ENCODE results near the gene AMDHD1. TPM values are rescaled to one million over a fixed set of nuclear protein-coding genes. Genes with fewer than 3 reads are reported as not detected.

The AMDHD1 gene
- total RNA-seq, 4 donors from 2014 or later, result 0.55 to 0.64 TPM; not detected in 2

DNA sequence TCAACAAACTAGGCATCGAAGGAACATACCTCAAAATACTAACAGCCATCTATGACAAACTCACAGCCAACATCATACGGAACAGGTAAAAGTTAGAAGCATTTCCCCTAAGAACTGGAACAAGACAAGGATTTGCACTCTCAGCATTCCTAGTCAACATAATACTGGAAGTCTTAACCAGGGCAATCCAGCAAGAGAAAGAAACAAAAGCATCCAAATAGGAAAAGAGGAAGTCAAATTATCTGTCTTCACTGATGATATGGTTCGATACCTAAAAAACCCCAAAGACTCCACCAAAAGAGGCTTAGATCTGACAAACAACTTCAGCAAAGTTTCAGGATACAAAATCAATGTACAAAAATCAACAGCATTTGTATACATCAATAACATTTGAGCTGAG is 33.3 kb upstream of the AMDHD1 start:
- intact Hi-C loops (cut with DNase I; ENCODE audit: low total_unique reads) (no loop called here), in situ Hi-C loops (cut with MboI; ENCODE audit: low pct_ligation_motif_present in 1 of 4, low pct_unique_long_range_greater_than_20kb in 1 of 4, low sequenced_read_pairs in 3 of 4) (no loop called here)
- TF ChIP-seq POLR2A (IDR thresholded peaks at IDR 0.05), result no peak

GRCh38 chr12:95918194-95918993 is 24.7 kb upstream of the AMDHD1 start:
- Histone ChIP-seq H3K36me3 (no peaks in the 10 kb centered on the region), H3K4me3 (no peak overlapping the region), H3K9me3 (no peaks in the 10 kb centered on the region), H3K4me1 (no peaks in the 10 kb centered on the region), H3K27me3 (no peaks in the 10 kb centered on the region), H3K27ac (no peak overlapping the region)
- 19 to 20% methylated on average over 6 to 7 of the region's 7 CpGs for WGBS, 2 donors (ENCODE audit: low coverage in 1 of 2)
- peak; percentile 15 for DNase-seq
- in situ Hi-C loops (cut with MboI; ENCODE audit: low pct_ligation_motif_present in 1 of 4, low pct_unique_long_range_greater_than_20kb in 1 of 4, low sequenced_read_pairs in 3 of 4) (loop anchor here in 1 of 4 donors (5.0 kb wide), 1 partner anchor 79 kb away; the partner anchor contains the start of gene HAL), intact Hi-C loops (cut with DNase I; ENCODE audit: low total_unique reads) (loop anchor here (5.0 kb wide), 1 partner anchor 79 kb away; the partner anchor contains the start of gene HAL)
- TF ChIP-seq POLR2AphosphoS5 (IDR thresholded peaks at IDR 0.05) (no peak), CTCF (IDR thresholded peaks at IDR 0.05) (peak; percentile 65 to 83 (median 72))

More for the DNA sequence above, 33.3 kb upstream of the AMDHD1 start:
- Histone ChIP-seq H3K36me3 (no peaks in the 10 kb centered on the region), H3K27ac (no peak overlapping the region), H3K4me1 (no peaks in the 10 kb centered on the region), H3K27me3 (peaks cover 3% of the 10 kb centered on the region), H3K9me3 (no peaks in the 10 kb centered on the region), H3K4me3 (no peak overlapping the region)
- WGBS, 2 donors (ENCODE audit: low coverage in 1 of 2), result 85 to 86% methylated on average over 1 to 3 of the region's 3 CpGs
- DNase-seq, result no peak

DNA sequence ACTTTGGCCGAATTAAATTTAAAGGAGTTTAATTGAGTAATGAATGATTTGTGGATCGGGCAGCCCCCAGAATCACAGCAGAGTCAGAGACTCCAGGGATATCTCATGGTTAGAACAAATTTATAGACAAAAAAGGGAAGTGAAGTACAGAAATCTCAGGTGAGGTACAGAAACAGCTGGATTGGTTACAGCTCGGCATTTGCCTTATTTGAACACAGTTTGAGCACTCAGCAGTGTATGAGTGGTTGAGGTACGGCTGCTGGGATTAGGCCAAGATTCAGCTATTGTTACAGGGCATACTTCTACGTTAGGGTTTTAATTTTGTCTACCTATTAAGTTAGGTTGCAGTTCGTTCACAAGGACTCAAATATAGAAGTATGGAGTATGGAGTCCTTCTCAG is 24.0 kb upstream of the AMDHD1 start:
- Histone ChIP-seq H3K4me3 (no peak overlapping the region), H3K9me3 (no peaks in the 10 kb centered on the region), H3K36me3 (no peaks in the 10 kb centered on the region), H3K4me1 (no peaks in the 10 kb centered on the region), H3K27me3 (no peaks in the 10 kb centered on the region), H3K27ac (no peak overlapping the region)
- no peak for TF ChIP-seq EP300 (IDR thresholded peaks at IDR 0.05; ENCODE audit: low read depth)
- no peak for TF ChIP-seq CTCF (IDR thresholded peaks at IDR 0.05)
- TF ChIP-seq POLR2AphosphoS5 (IDR thresholded peaks at IDR 0.05), result no peak
- no peak for TF ChIP-seq POLR2A (IDR thresholded peaks at IDR 0.05)
- intact Hi-C loops (cut with DNase I; ENCODE audit: low total_unique reads), result loop anchor here (5.0 kb wide), 1 partner anchor 78 kb away; the partner anchor contains the start of gene HAL
- DNase-seq, result no peak
- in situ Hi-C loops (cut with MboI; ENCODE audit: low pct_ligation_motif_present in 1 of 4, low pct_unique_long_range_greater_than_20kb in 1 of 4, low sequenced_read_pairs in 3 of 4), result loop anchor here in 1 of 4 donors (5.0 kb wide), 1 partner anchor 78 kb away; the partner anchor contains the start of gene HAL
- 83% methylated on average over 6 of the region's 6 CpGs for WGBS, 2 donors (ENCODE audit: low coverage in 1 of 2)

GRCh38 chr12:95922231-95922630 is 20.9 kb upstream of the AMDHD1 start:
- H3K36me3 ChIP-seq, result no peaks in the 10 kb centered on the region
- H3K27ac ChIP-seq, result no peak overlapping the region
- TF ChIP-seq CTCF (IDR thresholded peaks at IDR 0.05), result no peak
- no peak for TF ChIP-seq POLR2AphosphoS5 (IDR thresholded peaks at IDR 0.05)
- no peak for TF ChIP-seq POLR2A (IDR thresholded peaks at IDR 0.05)
- TF ChIP-seq EP300 (IDR thresholded peaks at IDR 0.05; ENCODE audit: low read depth), result no peak
- H3K4me1 ChIP-seq, result no peaks in the 10 kb centered on the region
- no peak for DNase-seq
- H3K4me3 ChIP-seq, result no peak overlapping the region
- in situ Hi-C loops (cut with MboI; ENCODE audit: low pct_ligation_motif_present in 1 of 4, low pct_unique_long_range_greater_than_20kb in 1 of 4, low sequenced_read_pairs in 3 of 4) (no loop called here), intact Hi-C loops (cut with DNase I; ENCODE audit: low total_unique reads) (no loop called here)
- 41 to 100% methylated on average over 1 to 3 of the region's 3 CpGs for WGBS, 2 donors (ENCODE audit: low coverage in 1 of 2)
- no peaks in the 10 kb centered on the region for H3K9me3 ChIP-seq
- no peaks in the 10 kb centered on the region for H3K27me3 ChIP-seq

All from transverse colon (tissue), 4 donors.